OCI-LY7 (cell line): ENCODE data around the gene RFX2.

ENCODE experiments used
- CTCF ChIP-seq: fragments of 200-600 bp; sonication (generic); conservative IDR thresholded peaks from 2 replicates; pipeline ENCODE4 v1.5.1; 2014; ENCODE audit warnings: mild to moderate bottlenecking, antibody characterized with exemption, low read length, moderate library complexity, mixed read lengths
- EZH2phosphoT487 ChIP-seq: fragments of 200-600 bp; sonication (generic); IDR thresholded peaks from 2 replicates; pipeline ENCODE4 v1.6.1; 2018; ENCODE audit warnings: low read depth, borderline replicate concordance, mild to moderate bottlenecking, mixed run types, antibody characterized with exemption, low read length, moderate library complexity, mixed read lengths

DNA sequence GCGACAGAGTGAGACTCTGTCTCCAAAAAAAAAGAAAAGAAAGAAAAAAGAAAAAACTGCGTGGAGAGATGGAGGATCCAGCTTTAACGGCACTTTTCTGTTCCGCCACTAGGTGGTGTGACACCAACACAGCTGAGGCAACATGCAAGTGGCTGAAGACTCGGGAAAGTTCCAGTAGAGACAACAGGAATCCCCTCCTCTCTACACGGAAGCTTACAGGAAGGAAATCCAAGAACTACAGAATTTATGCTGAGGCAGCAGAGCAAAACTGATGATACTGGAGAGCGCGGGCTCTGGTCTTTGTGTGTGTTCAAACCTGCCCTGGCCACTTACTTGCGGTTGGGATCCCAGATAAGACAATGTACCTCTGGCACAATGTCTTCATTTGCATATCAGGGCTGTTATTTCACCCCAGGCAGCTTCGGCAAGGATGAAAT lies 142.3 kb downstream of the RFX2 start:
- TF ChIP-seq CTCF (peak; percentile 93), EZH2phosphoT487 (no peak)
